ENCODE measurements around the gene HCN3. TPM values are rescaled to one million over a fixed set of nuclear protein-coding genes. Genes with fewer than 3 reads are reported as not detected.

The HCN3 gene
- total and polyA plus RNA-seq, 2 of the 13 experiments (the other 11 are each of a cell fraction or from before 2014, with no cell fraction given), result 2.4 to 10.2 TPM

DNA sequence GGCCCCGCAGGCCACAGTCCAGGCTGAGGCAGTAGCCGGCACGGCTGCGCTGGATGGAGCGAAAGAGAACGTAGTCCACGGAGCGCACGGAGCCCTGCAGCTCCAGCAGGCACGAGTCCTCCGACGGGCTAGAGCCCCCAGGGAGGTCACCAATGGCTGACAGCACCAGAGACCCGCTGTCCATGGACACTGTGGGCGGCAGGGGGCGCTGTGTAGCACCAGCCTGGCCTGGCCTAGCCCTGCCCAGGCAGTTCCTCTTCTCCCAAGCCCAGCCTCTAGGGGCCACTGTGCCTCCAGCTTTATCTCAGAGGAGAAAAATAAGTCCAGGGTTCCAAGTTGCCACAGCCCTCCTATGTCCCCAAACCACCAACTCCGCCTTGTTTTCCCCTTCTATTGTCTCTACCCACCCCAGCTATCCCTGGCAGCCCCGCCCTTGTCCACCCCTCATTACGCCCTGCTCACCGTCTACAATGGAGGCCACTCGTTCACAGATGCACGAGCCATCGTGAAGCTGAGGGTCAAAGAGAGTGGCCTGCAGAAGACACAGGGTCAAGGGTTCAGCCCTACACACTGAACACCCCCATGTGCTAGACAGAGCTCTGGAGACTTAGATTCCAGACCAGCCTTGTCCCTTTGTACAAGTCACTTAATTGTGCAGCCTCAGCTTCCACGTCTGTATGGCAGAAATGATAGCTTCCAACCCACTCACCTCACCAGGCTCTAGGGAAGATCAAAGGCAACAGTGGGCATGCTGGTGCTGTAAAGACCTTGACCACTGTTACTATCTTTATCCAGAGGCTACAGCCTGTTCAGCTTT is 26.4 kb upstream of the HCN3 start (continued):
- TF ChIP-seq, protein P1, sequence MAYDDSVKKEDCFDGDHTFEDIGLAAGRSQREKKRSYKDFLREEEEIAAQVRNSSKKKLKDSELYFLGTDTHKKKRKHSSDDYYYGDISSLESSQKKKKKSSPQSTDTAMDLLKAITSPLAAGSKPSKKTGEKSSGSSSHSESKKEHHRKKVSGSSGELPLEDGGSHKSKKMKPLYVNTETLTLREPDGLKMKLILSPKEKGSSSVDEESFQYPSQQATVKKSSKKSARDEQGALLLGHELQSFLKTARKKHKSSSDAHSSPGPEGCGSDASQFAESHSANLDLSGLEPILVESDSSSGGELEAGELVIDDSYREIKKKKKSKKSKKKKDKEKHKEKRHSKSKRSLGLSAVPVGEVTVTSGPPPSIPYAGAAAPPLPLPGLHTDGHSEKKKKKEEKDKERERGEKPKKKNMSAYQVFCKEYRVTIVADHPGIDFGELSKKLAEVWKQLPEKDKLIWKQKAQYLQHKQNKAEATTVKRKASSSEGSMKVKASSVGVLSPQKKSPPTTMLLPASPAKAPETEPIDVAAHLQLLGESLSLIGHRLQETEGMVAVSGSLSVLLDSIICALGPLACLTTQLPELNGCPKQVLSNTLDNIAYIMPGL (CRISPR knock-in tag; IDR thresholded peaks at IDR 0.05; ENCODE audit: borderline replicate concordance in 1 of 2, low read depth in 1 of 2), result peak; percentile 85 to 95
- TF ChIP-seq IRF2 (CRISPR knock-in tag; IDR thresholded peaks at IDR 0.05), result peak; percentile 70; the same call in 1 of the 2 replicates
- TF ChIP-seq MEIS1 (CRISPR knock-in tag; IDR thresholded peaks at IDR 0.05; ENCODE audit: borderline replicate concordance), result 0 out of 2 replicates have a peak, but pooled peaks have one; percentile 50
- TF ChIP-seq, protein P2, sequence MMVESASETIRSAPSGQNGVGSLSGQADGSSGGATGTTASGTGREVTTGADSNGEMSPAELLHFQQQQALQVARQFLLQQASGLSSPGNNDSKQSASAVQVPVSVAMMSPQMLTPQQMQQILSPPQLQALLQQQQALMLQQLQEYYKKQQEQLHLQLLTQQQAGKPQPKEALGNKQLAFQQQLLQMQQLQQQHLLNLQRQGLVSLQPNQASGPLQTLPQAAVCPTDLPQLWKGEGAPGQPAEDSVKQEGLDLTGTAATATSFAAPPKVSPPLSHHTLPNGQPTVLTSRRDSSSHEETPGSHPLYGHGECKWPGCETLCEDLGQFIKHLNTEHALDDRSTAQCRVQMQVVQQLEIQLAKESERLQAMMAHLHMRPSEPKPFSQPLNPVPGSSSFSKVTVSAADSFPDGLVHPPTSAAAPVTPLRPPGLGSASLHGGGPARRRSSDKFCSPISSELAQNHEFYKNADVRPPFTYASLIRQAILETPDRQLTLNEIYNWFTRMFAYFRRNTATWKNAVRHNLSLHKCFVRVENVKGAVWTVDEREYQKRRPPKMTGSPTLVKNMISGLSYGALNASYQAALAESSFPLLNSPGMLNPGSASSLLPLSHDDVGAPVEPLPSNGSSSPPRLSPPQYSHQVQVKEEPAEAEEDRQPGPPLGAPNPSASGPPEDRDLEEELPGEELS (CRISPR knock-in tag; IDR thresholded peaks at IDR 0.05), result peak; percentile 50
- peak; percentile 98 for TF ChIP-seq STAG1 (CRISPR knock-in tag; IDR thresholded peaks at IDR 0.05)
- peak; percentile 41; the same call in 1 of the 2 replicates for TF ChIP-seq TBX2 (CRISPR knock-in tag; IDR thresholded peaks at IDR 0.05; ENCODE audit: borderline replicate concordance)
- TF ChIP-seq ZNF33A (CRISPR knock-in tag; IDR thresholded peaks at IDR 0.05; ENCODE audit: borderline replicate concordance), result no peak
- peak; percentile 67; the same call in 1 of the 2 replicates for TF ChIP-seq ZNF350 (CRISPR knock-in tag; IDR thresholded peaks at IDR 0.05; ENCODE audit: borderline replicate concordance, low read depth)
- TF ChIP-seq, protein P3, sequence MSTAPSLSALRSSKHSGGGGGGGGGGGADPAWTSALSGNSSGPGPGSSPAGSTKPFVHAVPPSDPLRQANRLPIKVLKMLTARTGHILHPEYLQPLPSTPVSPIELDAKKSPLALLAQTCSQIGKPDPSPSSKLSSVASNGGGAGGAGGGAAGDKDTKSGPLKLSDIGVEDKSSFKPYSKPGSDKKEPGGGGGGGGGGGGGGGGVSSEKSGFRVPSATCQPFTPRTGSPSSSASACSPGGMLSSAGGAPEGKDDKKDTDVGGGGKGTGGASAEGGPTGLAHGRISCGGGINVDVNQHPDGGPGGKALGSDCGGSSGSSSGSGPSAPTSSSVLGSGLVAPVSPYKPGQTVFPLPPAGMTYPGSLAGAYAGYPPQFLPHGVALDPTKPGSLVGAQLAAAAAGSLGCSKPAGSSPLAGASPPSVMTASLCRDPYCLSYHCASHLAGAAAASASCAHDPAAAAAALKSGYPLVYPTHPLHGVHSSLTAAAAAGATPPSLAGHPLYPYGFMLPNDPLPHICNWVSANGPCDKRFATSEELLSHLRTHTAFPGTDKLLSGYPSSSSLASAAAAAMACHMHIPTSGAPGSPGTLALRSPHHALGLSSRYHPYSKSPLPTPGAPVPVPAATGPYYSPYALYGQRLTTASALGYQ (CRISPR knock-in tag; IDR thresholded peaks at IDR 0.05), result 0 out of 2 replicates have a peak, but pooled peaks have one; percentile 17
- TF ChIP-seq, protein P4, sequence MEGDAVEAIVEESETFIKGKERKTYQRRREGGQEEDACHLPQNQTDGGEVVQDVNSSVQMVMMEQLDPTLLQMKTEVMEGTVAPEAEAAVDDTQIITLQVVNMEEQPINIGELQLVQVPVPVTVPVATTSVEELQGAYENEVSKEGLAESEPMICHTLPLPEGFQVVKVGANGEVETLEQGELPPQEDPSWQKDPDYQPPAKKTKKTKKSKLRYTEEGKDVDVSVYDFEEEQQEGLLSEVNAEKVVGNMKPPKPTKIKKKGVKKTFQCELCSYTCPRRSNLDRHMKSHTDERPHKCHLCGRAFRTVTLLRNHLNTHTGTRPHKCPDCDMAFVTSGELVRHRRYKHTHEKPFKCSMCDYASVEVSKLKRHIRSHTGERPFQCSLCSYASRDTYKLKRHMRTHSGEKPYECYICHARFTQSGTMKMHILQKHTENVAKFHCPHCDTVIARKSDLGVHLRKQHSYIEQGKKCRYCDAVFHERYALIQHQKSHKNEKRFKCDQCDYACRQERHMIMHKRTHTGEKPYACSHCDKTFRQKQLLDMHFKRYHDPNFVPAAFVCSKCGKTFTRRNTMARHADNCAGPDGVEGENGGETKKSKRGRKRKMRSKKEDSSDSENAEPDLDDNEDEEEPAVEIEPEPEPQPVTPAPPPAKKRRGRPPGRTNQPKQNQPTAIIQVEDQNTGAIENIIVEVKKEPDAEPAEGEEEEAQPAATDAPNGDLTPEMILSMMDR (CRISPR knock-in tag; IDR thresholded peaks at IDR 0.05), result peak; percentile 99
- TF ChIP-seq, protein P5, sequence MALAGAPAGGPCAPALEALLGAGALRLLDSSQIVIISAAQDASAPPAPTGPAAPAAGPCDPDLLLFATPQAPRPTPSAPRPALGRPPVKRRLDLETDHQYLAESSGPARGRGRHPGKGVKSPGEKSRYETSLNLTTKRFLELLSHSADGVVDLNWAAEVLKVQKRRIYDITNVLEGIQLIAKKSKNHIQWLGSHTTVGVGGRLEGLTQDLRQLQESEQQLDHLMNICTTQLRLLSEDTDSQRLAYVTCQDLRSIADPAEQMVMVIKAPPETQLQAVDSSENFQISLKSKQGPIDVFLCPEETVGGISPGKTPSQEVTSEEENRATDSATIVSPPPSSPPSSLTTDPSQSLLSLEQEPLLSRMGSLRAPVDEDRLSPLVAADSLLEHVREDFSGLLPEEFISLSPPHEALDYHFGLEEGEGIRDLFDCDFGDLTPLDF (CRISPR knock-in tag; IDR thresholded peaks at IDR 0.05), result 0 out of 2 replicates have a peak, but pooled peaks have one; percentile 13
- 0 out of 2 replicates have a peak, but pooled peaks have one; percentile 21 for TF ChIP-seq MYNN (CRISPR knock-in tag; IDR thresholded peaks at IDR 0.05; ENCODE audit: low read depth)
- TF ChIP-seq, protein P6, sequence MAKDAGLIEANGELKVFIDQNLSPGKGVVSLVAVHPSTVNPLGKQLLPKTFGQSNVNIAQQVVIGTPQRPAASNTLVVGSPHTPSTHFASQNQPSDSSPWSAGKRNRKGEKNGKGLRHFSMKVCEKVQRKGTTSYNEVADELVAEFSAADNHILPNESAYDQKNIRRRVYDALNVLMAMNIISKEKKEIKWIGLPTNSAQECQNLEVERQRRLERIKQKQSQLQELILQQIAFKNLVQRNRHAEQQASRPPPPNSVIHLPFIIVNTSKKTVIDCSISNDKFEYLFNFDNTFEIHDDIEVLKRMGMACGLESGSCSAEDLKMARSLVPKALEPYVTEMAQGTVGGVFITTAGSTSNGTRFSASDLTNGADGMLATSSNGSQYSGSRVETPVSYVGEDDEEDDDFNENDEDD (CRISPR knock-in tag; IDR thresholded peaks at IDR 0.05; ENCODE audit: borderline replicate concordance), result peak; percentile 2; the same call in 1 of the 2 replicates
- TF ChIP-seq EEA1 (CRISPR knock-in tag; IDR thresholded peaks at IDR 0.05; ENCODE audit: borderline replicate concordance), result 0 out of 2 replicates have a peak, but pooled peaks have one; percentile 24
